Measurements from ENCODE around the gene MT1HL1.

The MT1HL1 gene

GRCh38 chr1:237007147-237007881 is 3.1 kb upstream of the MT1HL1 start:
- Histone ChIP-seq H3K36me3 (replicated peaks) (no peaks in the 10 kb centered on the region), H3K4me3 (ENCODE audit: low read depth, low read length) (no peak overlapping the region), H3K27me3 (replicated peaks) (no peaks in the 10 kb centered on the region), H3K27ac (no peak overlapping the region)
- DNase-seq: no peak
- TF ChIP-seq CTCF (IDR thresholded peaks at IDR 0.05; ENCODE audit: low read depth, low read length, missing control alignments): no peak
- in situ Hi-C loops (cut with HindIII; ENCODE audit: low pct_ligation_motif_present, low sequenced_read_pairs): no loop called here

GRCh38 chr1:237005674-237006073 is 1.4 kb upstream of the MT1HL1 start:
- H3K36me3 ChIP-seq (replicated peaks): no peaks in the 10 kb centered on the region
- no peak for DNase-seq
- H3K4me3 ChIP-seq (ENCODE audit: low read depth, low read length): no peak overlapping the region
- no peak for TF ChIP-seq CTCF (IDR thresholded peaks at IDR 0.05; ENCODE audit: low read depth, low read length, missing control alignments)
- H3K27me3 ChIP-seq (replicated peaks): no peaks in the 10 kb centered on the region
- no peak overlapping the region for H3K27ac ChIP-seq
- in situ Hi-C loops (cut with HindIII; ENCODE audit: low pct_ligation_motif_present, low sequenced_read_pairs): no loop called here

GRCh38 chr1:237003516-237003915 is 725 bp downstream of the MT1HL1 start:
- Histone ChIP-seq H3K4me3 (ENCODE audit: low read depth, low read length) (no peak overlapping the region), H3K36me3 (replicated peaks) (no peaks in the 10 kb centered on the region), H3K27me3 (replicated peaks) (no peaks in the 10 kb centered on the region), H3K27ac (no peak overlapping the region)
- no peak for DNase-seq
- in situ Hi-C loops (cut with HindIII; ENCODE audit: low pct_ligation_motif_present, low sequenced_read_pairs): no loop called here
- TF ChIP-seq CTCF (IDR thresholded peaks at IDR 0.05; ENCODE audit: low read depth, low read length, missing control alignments): no peak

- no peaks in the 10 kb centered on the region for H3K27me3 ChIP-seq (replicated peaks)
- no peak for TF ChIP-seq CTCF (IDR thresholded peaks at IDR 0.05; ENCODE audit: low read depth, low read length, missing control alignments)
These were observed 4.0 kb downstream of the MT1HL1 start for GRCh38 chr1:237000191-237000590.

GRCh38 chr1:236998546-236998945 is 5.7 kb downstream of the MT1HL1 start:
- no peaks in the 10 kb centered on the region for H3K27me3 ChIP-seq (replicated peaks)
- no peak overlapping the region for H3K27ac ChIP-seq
- no peaks in the 10 kb centered on the region for H3K36me3 ChIP-seq (replicated peaks)
- TF ChIP-seq CTCF (IDR thresholded peaks at IDR 0.05; ENCODE audit: low read depth, low read length, missing control alignments): no peak
- DNase-seq: no peak
- in situ Hi-C loops (cut with HindIII; ENCODE audit: low pct_ligation_motif_present, low sequenced_read_pairs): no loop called here
- no peak overlapping the region for H3K4me3 ChIP-seq (ENCODE audit: low read depth, low read length)

More at GRCh38 chr1:237000191-237000590, 4.0 kb downstream of the MT1HL1 start:
- in situ Hi-C loops (cut with HindIII; ENCODE audit: low pct_ligation_motif_present, low sequenced_read_pairs): no loop called here
- Histone ChIP-seq H3K27ac (no peak overlapping the region), H3K4me3 (ENCODE audit: low read depth, low read length) (no peak overlapping the region), H3K36me3 (replicated peaks) (no peaks in the 10 kb centered on the region)
- DNase-seq: no peak

- in situ Hi-C loops (cut with HindIII; ENCODE audit: low pct_ligation_motif_present, low sequenced_read_pairs): no loop called here
- H3K4me3 ChIP-seq (ENCODE audit: low read depth, low read length): no peak overlapping the region
- TF ChIP-seq CTCF (IDR thresholded peaks at IDR 0.05; ENCODE audit: low read depth, low read length, missing control alignments): no peak
These were observed 6.4 kb downstream of the MT1HL1 start for GRCh38 chr1:236997882-236998281.

More at GRCh38 chr1:236997882-236998281, 6.4 kb downstream of the MT1HL1 start:
- no peaks in the 10 kb centered on the region for H3K27me3 ChIP-seq (replicated peaks)
- no peak for DNase-seq
- H3K27ac ChIP-seq: no peak overlapping the region
- H3K36me3 ChIP-seq (replicated peaks): no peaks in the 10 kb centered on the region
